HFFc6 (cell line): ENCODE measurements around the gene STRIP1. TPM values are rescaled to one million over a fixed set of nuclear protein-coding genes. Genes with fewer than 3 reads are reported as not detected.
"Not testable (repeated sequence)": the region's sequence is repeated elsewhere in the genome, so short reads cannot be mapped to it uniquely, and the experiment has no call there.

Source experiments
- DNase-seq: peaks from one replicate; pipeline ENCODE4 v3.0.0-alpha.2; 2018
- H3K27ac Mint-ChIP-seq: 2 replicates; pipeline ENCODE4 v1.8.0; 2020; ENCODE audit warnings: mild to moderate bottlenecking, mixed read lengths
- H3K27me3 Mint-ChIP-seq: 2 replicates; pipeline ENCODE4 v1.8.0; 2021; ENCODE audit warnings: mild to moderate bottlenecking, moderate library complexity, mixed read lengths; ENCODE audit not compliant: insufficient read depth
- H3K36me3 Mint-ChIP-seq: 2 replicates; pipeline ENCODE4 v1.8.0; 2021; ENCODE audit warnings: low read depth, mixed read lengths
- H3K4me1 Mint-ChIP-seq: 2 replicates; pipeline ENCODE4 v1.8.0; 2020; ENCODE audit warnings: low read depth, mixed read lengths
- H3K4me3 Mint-ChIP-seq: 2 replicates; pipeline ENCODE4 v1.8.0; 2020; ENCODE audit warnings: mild to moderate bottlenecking, moderate library complexity, mixed read lengths
- H3K9me3 Mint-ChIP-seq: 2 replicates; pipeline ENCODE4 v1.8.0; 2020; ENCODE audit warnings: mild to moderate bottlenecking, mixed read lengths
- total RNA-seq, 6 experiments: library from RNA; stranded (reverse); fragmentation: NEBNext Ultra II Directional; extraction: Animal tissue kit (Norgen Biotek cat#: 25700); gene quantifications; 2 replicates in 1 of 6; 3 replicates in 5 of 6; pipeline ENCODE4 v1.2.3, GENCODE V29; 2021
- TF ChIP-seq, protein P1 (sequence below): fragments of 200-600 bp; sonication (generic); IDR thresholded peaks from 2 replicates; pipeline ENCODE4 v1.5.0; 2021; ENCODE audit warnings: antibody characterized with exemption, mild to moderate bottlenecking

Gene STRIP1
- total RNA-seq, 6 experiments from 2014 or later: 33.2 to 48.4 (median 36.8) TPM

DNA sequence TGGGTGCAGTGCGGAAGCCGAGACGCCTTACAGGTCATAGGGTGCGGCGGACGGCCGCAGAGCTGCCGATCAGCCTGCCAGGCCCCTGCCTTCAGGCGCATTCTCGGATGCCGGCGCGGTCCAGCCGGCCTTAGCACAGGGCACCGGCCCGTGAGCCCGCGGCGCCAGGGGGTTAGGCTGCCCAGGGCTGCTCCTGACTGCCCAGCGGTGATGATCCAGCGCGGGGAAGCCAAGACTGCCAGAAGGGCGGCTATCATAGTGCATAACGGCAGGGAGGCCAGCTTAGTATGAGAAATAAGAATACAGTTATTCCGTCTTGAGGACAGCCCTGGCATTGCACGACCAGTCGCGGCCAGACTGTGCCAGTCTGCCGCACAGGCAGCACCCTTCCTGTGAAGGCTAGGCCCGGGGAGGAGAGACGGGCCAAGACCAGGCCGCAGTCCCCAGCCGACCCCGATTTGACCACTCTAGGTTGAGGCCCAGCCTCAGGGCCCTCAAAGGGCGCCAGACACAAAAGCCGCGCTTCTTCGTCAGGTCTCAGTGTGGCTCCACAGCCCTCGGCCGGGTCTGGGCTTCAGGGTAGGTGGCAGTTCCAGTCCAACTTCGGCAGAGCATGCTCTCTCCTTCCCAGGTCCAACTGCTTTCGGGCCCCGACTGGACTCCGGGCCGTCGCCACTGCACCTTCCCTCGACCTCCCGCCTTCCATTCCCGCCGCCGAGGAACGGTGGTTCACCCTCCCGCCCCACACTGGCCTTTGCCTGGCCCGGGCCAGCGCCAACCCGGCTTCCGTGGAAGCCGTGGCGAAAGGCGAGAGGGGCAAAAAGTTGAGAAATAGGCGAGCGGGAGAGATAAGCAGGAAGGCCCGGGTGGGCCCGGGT is 35.2 kb downstream of the STRIP1 start:
- peaks cover 35% of the 10 kb centered on the region for H3K27me3 Mint-ChIP-seq
- TF ChIP-seq, protein P1, sequence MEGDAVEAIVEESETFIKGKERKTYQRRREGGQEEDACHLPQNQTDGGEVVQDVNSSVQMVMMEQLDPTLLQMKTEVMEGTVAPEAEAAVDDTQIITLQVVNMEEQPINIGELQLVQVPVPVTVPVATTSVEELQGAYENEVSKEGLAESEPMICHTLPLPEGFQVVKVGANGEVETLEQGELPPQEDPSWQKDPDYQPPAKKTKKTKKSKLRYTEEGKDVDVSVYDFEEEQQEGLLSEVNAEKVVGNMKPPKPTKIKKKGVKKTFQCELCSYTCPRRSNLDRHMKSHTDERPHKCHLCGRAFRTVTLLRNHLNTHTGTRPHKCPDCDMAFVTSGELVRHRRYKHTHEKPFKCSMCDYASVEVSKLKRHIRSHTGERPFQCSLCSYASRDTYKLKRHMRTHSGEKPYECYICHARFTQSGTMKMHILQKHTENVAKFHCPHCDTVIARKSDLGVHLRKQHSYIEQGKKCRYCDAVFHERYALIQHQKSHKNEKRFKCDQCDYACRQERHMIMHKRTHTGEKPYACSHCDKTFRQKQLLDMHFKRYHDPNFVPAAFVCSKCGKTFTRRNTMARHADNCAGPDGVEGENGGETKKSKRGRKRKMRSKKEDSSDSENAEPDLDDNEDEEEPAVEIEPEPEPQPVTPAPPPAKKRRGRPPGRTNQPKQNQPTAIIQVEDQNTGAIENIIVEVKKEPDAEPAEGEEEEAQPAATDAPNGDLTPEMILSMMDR: no peak; the same call in 1 of the 2 replicates
- H3K27ac Mint-ChIP-seq: peak overlapping the region; percentile 86; the same call in 1 of the 2 replicates
- no peaks in the 10 kb centered on the region; the same call in 1 of the 2 replicates for H3K9me3 Mint-ChIP-seq
- DNase-seq: no peak
- peaks cover 5% of the 10 kb centered on the region for H3K36me3 Mint-ChIP-seq
- peaks cover 17% of the 10 kb centered on the region; the same call in 1 of the 2 replicates for H3K4me1 Mint-ChIP-seq
- H3K4me3 Mint-ChIP-seq: peak overlapping the region; percentile 85; the same call in 1 of the 2 replicates

DNA sequence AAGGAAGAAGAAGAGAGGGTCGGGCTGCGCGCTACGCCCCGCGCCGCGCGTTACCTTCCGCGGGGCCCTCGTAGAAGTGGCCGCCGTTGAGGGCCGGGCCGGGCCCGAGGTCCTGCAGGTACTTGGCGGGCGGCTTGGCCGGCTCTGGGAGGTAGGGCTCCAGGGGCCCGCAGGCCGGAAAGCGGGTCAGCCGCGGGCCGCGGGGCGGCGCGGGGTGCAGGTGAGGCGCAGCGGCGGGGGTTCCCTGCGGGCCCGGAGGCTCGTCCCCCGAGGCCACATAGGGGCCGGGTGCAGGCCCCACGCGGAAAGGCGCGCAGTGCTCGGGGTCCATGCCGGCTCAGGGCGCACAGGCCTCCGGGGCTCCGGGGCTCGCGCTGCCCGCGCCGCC is 35.9 kb downstream of the STRIP1 start:
- peaks cover 35% of the 10 kb centered on the region for H3K27me3 Mint-ChIP-seq
- TF ChIP-seq, protein P1: no peak
- H3K4me1 Mint-ChIP-seq: peaks cover 17% of the 10 kb centered on the region; the same call in 1 of the 2 replicates
- H3K4me3 Mint-ChIP-seq: peak overlapping the region; percentile 85; the same call in 1 of the 2 replicates
- no peaks in the 10 kb centered on the region; the same call in 1 of the 2 replicates for H3K9me3 Mint-ChIP-seq
- peak overlapping the region; percentile 86; the same call in 1 of the 2 replicates for H3K27ac Mint-ChIP-seq
- no peak for DNase-seq
- H3K36me3 Mint-ChIP-seq: peaks cover 5% of the 10 kb centered on the region

DNA sequence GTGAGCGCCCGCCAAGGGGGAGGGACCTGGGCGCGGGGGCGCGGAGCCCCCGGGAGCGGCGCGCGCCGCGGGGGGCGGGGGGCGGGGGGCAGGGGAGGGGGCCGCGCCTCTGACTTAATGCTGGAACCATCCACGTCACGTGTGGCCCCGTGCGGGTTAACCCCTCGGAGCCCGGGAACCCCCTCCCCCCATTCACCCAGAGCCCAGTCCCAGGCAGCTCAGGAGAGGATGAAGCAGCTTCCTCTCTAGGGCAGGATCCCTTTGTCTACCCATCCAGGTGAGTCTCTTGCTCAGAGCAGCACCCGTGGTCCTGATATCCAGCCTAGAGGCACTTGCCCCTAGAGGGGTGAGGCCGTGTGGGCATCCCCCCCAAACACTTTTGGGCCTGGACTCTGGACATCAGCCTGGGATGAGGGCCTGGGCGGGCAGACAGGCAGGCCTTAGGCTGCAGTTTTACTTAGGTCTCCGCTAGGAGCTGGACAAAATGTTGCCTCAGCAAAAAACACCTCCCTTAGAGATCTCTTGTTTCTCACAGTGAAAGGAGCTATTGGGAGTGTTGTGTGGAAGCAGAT is 36.3 kb downstream of the STRIP1 start, which contains the start of gene ALX3:
TSS of gene ALX3 (minus strand) at position 2 of the 572 bp plus-strand sequence. CDS start 60 bp downstream, outside the sequence.
- H3K9me3 Mint-ChIP-seq: no peaks in the 10 kb centered on the region; the same call in 1 of the 2 replicates
- H3K27me3 Mint-ChIP-seq: peaks cover 35% of the 10 kb centered on the region
- peak within 1 kb of the TSS; percentile 86; the same call in 1 of the 2 replicates for H3K27ac Mint-ChIP-seq
- peaks cover 14% of the 10 kb centered on the region; the same call in 1 of the 2 replicates for H3K4me1 Mint-ChIP-seq
- no peak for DNase-seq
- H3K36me3 Mint-ChIP-seq: peaks cover 5% of the 10 kb centered on the region
- peak within 1 kb of the TSS; percentile 85; the same call in 1 of the 2 replicates for H3K4me3 Mint-ChIP-seq
- TF ChIP-seq, protein P1: no peak

- no peak overlapping the region for H3K27ac Mint-ChIP-seq
- H3K4me1 Mint-ChIP-seq: no peaks in the 10 kb centered on the region; the same call in 1 of the 2 replicates
- DNase-seq: no peak
- no peak overlapping the region for H3K4me3 Mint-ChIP-seq
- H3K9me3 Mint-ChIP-seq: no peaks in the 10 kb centered on the region
- no peaks in the 10 kb centered on the region for H3K36me3 Mint-ChIP-seq
- H3K27me3 Mint-ChIP-seq: peaks cover 22% of the 10 kb centered on the region
- TF ChIP-seq, protein P1: no peak
These were observed 39.7 kb downstream of the STRIP1 start for GRCh38 chr1:110074166-110074565.

DNA sequence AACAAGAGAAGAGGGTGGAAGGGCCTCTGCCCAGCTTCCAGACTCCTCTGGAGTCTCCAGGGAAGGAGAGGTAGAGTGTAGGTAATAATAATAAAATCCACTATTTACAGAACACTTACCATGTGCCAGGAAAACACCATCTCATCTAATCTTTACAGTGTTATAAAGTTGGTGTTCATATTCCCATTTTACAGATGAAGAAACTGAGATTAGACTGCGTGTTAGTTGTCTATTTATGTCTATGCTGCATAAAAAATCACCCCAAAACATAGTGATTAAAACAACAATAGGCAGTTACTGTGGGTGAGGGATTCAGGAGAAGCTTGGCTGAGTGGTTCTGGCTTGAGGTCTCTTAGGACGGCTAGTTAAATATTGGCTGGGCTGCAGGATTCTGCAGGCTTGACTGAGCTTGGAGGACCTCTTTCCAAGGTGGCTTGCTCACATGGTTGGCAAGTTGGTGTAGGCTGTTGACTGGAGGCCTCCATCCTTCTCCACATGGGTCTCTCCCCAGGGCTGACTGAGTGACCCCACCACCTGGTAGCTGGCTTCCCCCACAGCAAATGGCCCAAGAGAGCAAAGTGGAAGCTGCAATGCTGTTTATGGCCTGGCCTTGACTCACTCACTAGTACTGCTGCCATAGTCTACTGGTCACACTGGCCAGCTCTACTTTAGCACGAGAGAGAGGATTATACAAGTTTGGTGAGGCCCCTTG is 42.5 kb downstream of the STRIP1 start:
- Mint-ChIP-seq H3K4me1 (no peaks in the 10 kb centered on the region), H3K9me3 (no peaks in the 10 kb centered on the region), H3K36me3 (no peaks in the 10 kb centered on the region), H3K27ac (no peak overlapping the region), H3K4me3 (no peak overlapping the region), H3K27me3 (peaks cover 7% of the 10 kb centered on the region)
- TF ChIP-seq, protein P1: no peak
- DNase-seq: no peak

GRCh38 chr1:110079995-110080394 is 45.6 kb downstream of the STRIP1 start:
- not testable (repeated sequence) for H3K27ac Mint-ChIP-seq

More at GRCh38 chr1:110079995-110080394, 45.6 kb downstream of the STRIP1 start:
- DNase-seq, H3K36me3 Mint-ChIP-seq, H3K27me3 Mint-ChIP-seq, H3K4me3 Mint-ChIP-seq, H3K9me3 Mint-ChIP-seq: not testable (repeated sequence)
- H3K4me1 Mint-ChIP-seq: peaks cover 20% of the 10 kb centered on the region
